Measurements from ENCODE around the gene CHD2. TPM values are rescaled to one million over a fixed set of nuclear protein-coding genes. Genes with fewer than 3 reads are reported as not detected.

The CHD2 gene
- total RNA-seq, 1 experiment from 2014 or later = 81.8 TPM

- BruUV-seq (replicated peaks) = no TSS peak
- ChIA-PET CTCF (no interaction called here), POLR2A (no interaction called here)
- no peak for TF ChIP-seq SIN3A (IDR thresholded peaks at IDR 0.05; ENCODE audit: borderline replicate concordance, insufficient read depth, low read depth, low read length)
- TF ChIP-seq REST (IDR thresholded peaks at IDR 0.05; ENCODE audit: insufficient read depth in 1 of 2, low read depth in 2 of 2, low read length in 1 of 2) = no peak
- TF ChIP-seq POLR2AphosphoS5 (IDR thresholded peaks at IDR 0.05; ENCODE audit: low read depth, low read length) = no peak
- TF ChIP-seq TCF7L2 (IDR thresholded peaks at IDR 0.05; ENCODE audit: low read depth, low read length) = no peak
- TF ChIP-seq CTCF (IDR thresholded peaks at IDR 0.05) = no peak
- Histone ChIP-seq H3K4me1 (ENCODE audit: control insufficient read depth, insufficient read depth, low read length) (no peaks in the 10 kb centered on the region), H3K27me3 (ENCODE audit: control insufficient read depth, insufficient read depth, low read length) (no peaks in the 10 kb centered on the region), H3K27ac (ENCODE audit: low read length) (no peak overlapping the region), H3K4me3 (ENCODE audit: low read depth in 2 of 2, low read length in 2 of 2) (no peak overlapping the region), H3K36me3 (ENCODE audit: control insufficient read depth, insufficient read depth, low read length) (peaks cover 74% of the 10 kb centered on the region), H3K9me3 (ENCODE audit: control insufficient read depth, insufficient read depth, low read depth, low read length) (no peaks in the 10 kb centered on the region)
- DNase-seq (ENCODE audit: low read depth, low spot score) = no peak
- intact Hi-C loops (cut with micrococcal nuclease; ENCODE audit: unreplicated experiment) (loop anchor here (10.0 kb wide), 1 partner anchor 218 kb away; no protein-coding TSS in a partner anchor), in situ Hi-C loops (cut with HindIII; ENCODE audit: low pct_unique_long_range_greater_than_20kb, low sequenced_read_pairs) (no loop called here)
- ATAC-seq = no peak; the same call in 1 of the 2 replicates
These were observed 112.7 kb downstream of the CHD2 start for GRCh38 chr15:93012786-93013185.

GRCh38 chr15:93017526-93017925 lies 117.4 kb downstream of the CHD2 start:
- in situ Hi-C loops (cut with HindIII; ENCODE audit: low pct_unique_long_range_greater_than_20kb, low sequenced_read_pairs) = no loop called here
- CTCF ChIA-PET = interaction anchor here (0.6 kb wide), 1 partner anchor 52 kb away, joined by 8 read pairs; no protein-coding TSS in a partner anchor
- H3K9me3 ChIP-seq (ENCODE audit: control insufficient read depth, insufficient read depth, low read depth, low read length) = no peaks in the 10 kb centered on the region

More at GRCh38 chr15:93017526-93017925, 117.4 kb downstream of the CHD2 start:
- Histone ChIP-seq H3K27me3 (ENCODE audit: control insufficient read depth, insufficient read depth, low read length) (no peaks in the 10 kb centered on the region), H3K4me3 (ENCODE audit: low read depth in 2 of 2, low read length in 2 of 2) (no peak overlapping the region), H3K4me1 (ENCODE audit: control insufficient read depth, insufficient read depth, low read length) (no peaks in the 10 kb centered on the region), H3K27ac (ENCODE audit: low read length) (no peak overlapping the region), H3K36me3 (ENCODE audit: control insufficient read depth, insufficient read depth, low read length) (peaks cover 73% of the 10 kb centered on the region)
- POLR2A ChIA-PET = no interaction called here
- BruUV-seq (replicated peaks) = no TSS peak
- ATAC-seq (no peak), DNase-seq (ENCODE audit: low read depth, low spot score) (no peak)
- TF ChIP-seq CTCF (IDR thresholded peaks at IDR 0.05) = no peak
- no peak for TF ChIP-seq REST (IDR thresholded peaks at IDR 0.05; ENCODE audit: insufficient read depth in 1 of 2, low read depth in 2 of 2, low read length in 1 of 2)
- TF ChIP-seq TCF7L2 (IDR thresholded peaks at IDR 0.05; ENCODE audit: low read depth, low read length) = no peak
- no peak for TF ChIP-seq POLR2AphosphoS5 (IDR thresholded peaks at IDR 0.05; ENCODE audit: low read depth, low read length)
- TF ChIP-seq SIN3A (IDR thresholded peaks at IDR 0.05; ENCODE audit: borderline replicate concordance, insufficient read depth, low read depth, low read length) = no peak
- intact Hi-C loops (cut with micrococcal nuclease; ENCODE audit: unreplicated experiment) = loop anchor here (10.0 kb wide), 1 partner anchor 223 kb away; no protein-coding TSS in a partner anchor
